Skeletal muscle tissue (tissue), 4 donors: ENCODE data around the gene CADPS. TPM values are rescaled to one million over a fixed set of nuclear protein-coding genes. Genes with fewer than 3 reads are reported as not detected.

Experiments used
- H3K27ac ChIP-seq: one replicate; pipeline ENCODE4 v1.7.0; 2013; ENCODE audit warnings: mild to moderate bottlenecking, low read depth, low read length, inconsistent platforms
- H3K27me3 ChIP-seq, 3 donors: one replicate each; pipeline ENCODE4 v1.7.0; 2013; ENCODE audit warnings: low read length in 3 of 3; ENCODE audit not compliant: control insufficient read depth in 3 of 3, insufficient read depth in 3 of 3
- H3K36me3 ChIP-seq, 3 donors: one replicate each; pipeline ENCODE4 v1.7.0; 2013; ENCODE audit warnings: low read length in 3 of 3; ENCODE audit not compliant: control insufficient read depth in 3 of 3, insufficient read depth in 3 of 3
- H3K4me1 ChIP-seq, 3 donors: one replicate each; pipeline ENCODE4 v1.7.0; 2013; ENCODE audit warnings: low read length in 3 of 3, mild to moderate bottlenecking in 3 of 3; ENCODE audit not compliant: control insufficient read depth in 3 of 3, insufficient read depth in 3 of 3
- H3K4me3 ChIP-seq, 3 donors: one replicate each; pipeline ENCODE4 v1.7.0; 2013; ENCODE audit warnings: low read length in 3 of 3
- H3K9ac ChIP-seq, 3 donors: one replicate each; pipeline ENCODE4 v1.7.0; 2013; ENCODE audit warnings: low read length in 3 of 3, mild to moderate bottlenecking in 3 of 3, moderate library complexity in 2 of 3, low read depth in 1 of 3
- H3K9me3 ChIP-seq, 3 donors: one replicate each; pipeline ENCODE4 v1.7.0; 2013; ENCODE audit warnings: low read length in 3 of 3; ENCODE audit not compliant: control insufficient read depth in 3 of 3
- total RNA-seq: library from RNA; depleted of rRNA; stranded (reverse); fragments of >200 nt; gene quantifications from one replicate; pipeline ENCODE4 v1.2.3, GENCODE V29; 2014
- donor health status: Osteomylitis.

The CADPS gene
- total RNA-seq, 1 donor from 2014 or later: 1.0 TPM

GRCh38 chr3:62817678-62818077, 57.5 kb downstream of the CADPS start:
- Histone ChIP-seq H3K9me3 (no peaks in the 10 kb centered on the region), H3K4me1 (no peaks in the 10 kb centered on the region), H3K4me3 (no peak overlapping the region), H3K27ac (no peak overlapping the region), H3K36me3 (no peaks in the 10 kb centered on the region), H3K9ac (no peak overlapping the region), H3K27me3 (no peaks in the 10 kb centered on the region)

GRCh38 chr3:62815981-62816380, 59.2 kb downstream of the CADPS start:
- Histone ChIP-seq H3K4me3 (no peak overlapping the region), H3K27ac (no peak overlapping the region), H3K4me1 (no peaks in the 10 kb centered on the region), H3K9ac (no peak overlapping the region), H3K9me3 (no peaks in the 10 kb centered on the region), H3K27me3 (no peaks in the 10 kb centered on the region), H3K36me3 (no peaks in the 10 kb centered on the region)

GRCh38 chr3:62812631-62813030, 62.6 kb downstream of the CADPS start:
- no peaks in the 10 kb centered on the region for H3K36me3 ChIP-seq
- H3K27ac ChIP-seq: no peak overlapping the region
- H3K4me3 ChIP-seq: no peak overlapping the region
- H3K9me3 ChIP-seq: no peaks in the 10 kb centered on the region
- no peak overlapping the region for H3K9ac ChIP-seq
- H3K27me3 ChIP-seq: no peaks in the 10 kb centered on the region
- H3K4me1 ChIP-seq: no peaks in the 10 kb centered on the region

GRCh38 chr3:62811119-62811518, 64.1 kb downstream of the CADPS start:
- H3K4me1 ChIP-seq: no peaks in the 10 kb centered on the region

GRCh38 chr3:62809369-62809768, 65.8 kb downstream of the CADPS start:
- no peaks in the 10 kb centered on the region for H3K9me3 ChIP-seq
- no peaks in the 10 kb centered on the region for H3K27me3 ChIP-seq
- no peak overlapping the region for H3K9ac ChIP-seq
- no peak overlapping the region for H3K27ac ChIP-seq
- H3K36me3 ChIP-seq: no peaks in the 10 kb centered on the region
- no peak overlapping the region for H3K4me3 ChIP-seq
- no peaks in the 10 kb centered on the region for H3K4me1 ChIP-seq

More at GRCh38 chr3:62811119-62811518, 64.1 kb downstream of the CADPS start:
- H3K36me3 ChIP-seq: no peaks in the 10 kb centered on the region
- no peak overlapping the region for H3K4me3 ChIP-seq
- no peak overlapping the region for H3K9ac ChIP-seq
- no peak overlapping the region for H3K27ac ChIP-seq
- no peaks in the 10 kb centered on the region for H3K9me3 ChIP-seq
- no peaks in the 10 kb centered on the region for H3K27me3 ChIP-seq

- no peak overlapping the region for H3K9ac ChIP-seq
- no peak overlapping the region for H3K27ac ChIP-seq
- no peaks in the 10 kb centered on the region for H3K27me3 ChIP-seq
- H3K9me3 ChIP-seq: no peaks in the 10 kb centered on the region
- H3K4me3 ChIP-seq: no peak overlapping the region
- H3K4me1 ChIP-seq: no peaks in the 10 kb centered on the region
- no peaks in the 10 kb centered on the region for H3K36me3 ChIP-seq
These were observed 69.5 kb downstream of the CADPS start for GRCh38 chr3:62805580-62806277.

GRCh38 chr3:62805106-62805505, 70.1 kb downstream of the CADPS start:
- no peak overlapping the region for H3K27ac ChIP-seq
- no peaks in the 10 kb centered on the region for H3K36me3 ChIP-seq
- no peaks in the 10 kb centered on the region for H3K27me3 ChIP-seq
- no peak overlapping the region for H3K9ac ChIP-seq
- H3K4me3 ChIP-seq: no peak overlapping the region
- H3K9me3 ChIP-seq: no peaks in the 10 kb centered on the region
- H3K4me1 ChIP-seq: no peaks in the 10 kb centered on the region

GRCh38 chr3:62803276-62803675, 71.9 kb downstream of the CADPS start:
- no peak overlapping the region for H3K27ac ChIP-seq

GRCh38 chr3:62798000-62798399, 77.2 kb downstream of the CADPS start:
- no peaks in the 10 kb centered on the region for H3K27me3 ChIP-seq
- H3K9ac ChIP-seq: no peak overlapping the region

More at GRCh38 chr3:62803276-62803675, 71.9 kb downstream of the CADPS start:
- Histone ChIP-seq H3K9ac (no peak overlapping the region), H3K4me1 (no peaks in the 10 kb centered on the region), H3K9me3 (no peaks in the 10 kb centered on the region), H3K27me3 (no peaks in the 10 kb centered on the region), H3K36me3 (no peaks in the 10 kb centered on the region), H3K4me3 (no peak overlapping the region)

GRCh38 chr3:62797132-62797531, 78.1 kb downstream of the CADPS start:
- Histone ChIP-seq H3K27me3 (no peaks in the 10 kb centered on the region), H3K9ac (no peak overlapping the region)

More at GRCh38 chr3:62798000-62798399, 77.2 kb downstream of the CADPS start:
- H3K4me3 ChIP-seq: no peak overlapping the region
- H3K27ac ChIP-seq: no peak overlapping the region
- H3K36me3 ChIP-seq: no peaks in the 10 kb centered on the region
- no peaks in the 10 kb centered on the region for H3K4me1 ChIP-seq
- H3K9me3 ChIP-seq: no peaks in the 10 kb centered on the region

More at GRCh38 chr3:62797132-62797531, 78.1 kb downstream of the CADPS start:
- no peaks in the 10 kb centered on the region for H3K9me3 ChIP-seq
- no peak overlapping the region for H3K27ac ChIP-seq
- no peaks in the 10 kb centered on the region for H3K36me3 ChIP-seq
- H3K4me1 ChIP-seq: no peaks in the 10 kb centered on the region
- no peak overlapping the region for H3K4me3 ChIP-seq
